Measurements from ENCODE around the gene CUEDC2.
A peak's percentile ranks its signal among the peaks of the same experiment; 100 is the strongest.

CUEDC2 gene

DNA sequence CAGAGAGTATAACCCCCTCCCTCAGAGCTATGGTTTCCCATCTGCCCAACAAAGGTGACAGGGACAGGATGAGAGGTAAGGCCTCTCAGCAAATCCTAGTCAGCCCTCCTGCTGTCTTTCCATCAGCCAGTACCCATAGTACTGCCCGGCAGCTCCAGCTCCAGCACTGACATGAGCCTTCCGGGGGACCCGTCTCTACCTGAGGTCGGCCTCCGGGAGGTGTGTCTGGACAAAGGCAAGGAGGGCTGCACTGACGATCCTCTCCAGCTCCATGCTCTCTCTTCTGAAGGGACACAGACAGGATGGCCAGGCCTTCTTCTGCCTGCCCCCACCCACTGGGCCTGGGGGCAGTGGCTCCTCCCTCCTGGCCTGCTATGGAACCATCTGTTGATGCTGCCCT lies 7.5 kb downstream of the CUEDC2 start:
- DNase-seq (ENCODE audit: low read depth in 2 of 2): no peak

- DNase-seq (ENCODE audit: low read depth in 2 of 2): no peak
These were observed 8.2 kb downstream of the CUEDC2 start for GRCh38 chr10:102424145-102424544.

DNA sequence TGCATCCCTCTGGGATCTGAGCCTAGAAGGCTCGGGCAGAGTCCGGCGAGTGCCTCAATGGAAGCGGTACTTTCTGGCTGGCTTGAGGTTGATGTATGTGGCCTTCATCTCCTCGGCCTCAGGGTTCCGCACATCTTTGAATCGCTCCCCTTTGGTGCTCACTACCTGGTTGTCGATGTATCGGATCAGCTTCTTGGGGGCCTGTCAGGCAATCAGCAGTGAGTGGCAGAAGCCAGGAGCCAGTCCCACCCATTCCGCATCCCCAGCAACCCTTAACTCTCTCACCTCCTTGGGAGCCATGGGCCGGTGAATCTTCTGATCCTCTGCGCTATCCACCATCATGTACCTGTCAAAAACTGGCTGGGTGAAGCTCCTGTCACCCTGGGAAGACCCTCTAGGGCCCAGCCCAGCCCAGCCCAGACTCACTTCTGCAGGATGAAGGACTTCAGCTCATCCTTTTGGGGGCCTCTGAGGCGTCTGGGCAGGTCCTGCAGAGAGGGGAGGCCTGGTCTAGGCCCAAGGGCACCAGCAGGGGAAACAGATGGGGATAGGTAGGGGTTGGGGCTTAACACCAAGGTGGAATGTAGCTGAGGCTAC lies 8.9 kb downstream of the CUEDC2 start:
- DNase-seq (ENCODE audit: low read depth in 2 of 2): no peak

DNA sequence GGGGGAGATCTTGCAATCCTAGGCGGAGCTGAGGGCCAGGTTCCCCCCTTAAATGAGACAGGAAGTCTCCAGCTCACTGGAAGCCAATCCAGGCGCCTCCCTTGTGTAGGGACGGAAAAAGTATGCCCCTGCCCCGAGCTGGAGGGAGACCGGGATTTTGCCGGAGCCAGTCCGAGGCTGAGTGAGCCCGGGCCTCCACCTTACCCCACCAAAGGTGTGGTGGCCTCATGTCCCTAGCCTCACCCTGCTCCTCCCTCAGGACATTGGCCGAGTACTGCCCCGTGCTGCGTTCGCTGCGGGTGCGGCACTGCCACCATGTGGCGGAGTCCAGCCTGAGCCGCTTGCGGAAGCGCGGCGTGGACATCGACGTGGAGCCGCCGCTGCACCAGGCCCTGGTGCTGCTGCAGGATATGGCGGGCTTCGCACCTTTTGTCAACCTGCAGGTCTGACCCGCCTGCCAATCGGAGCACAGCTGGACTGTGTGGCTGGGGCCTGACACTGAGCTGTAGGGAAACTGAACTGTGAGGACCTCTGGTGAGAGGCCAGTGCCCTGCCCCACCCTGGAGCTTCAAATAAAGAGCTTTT lies 9.7 kb downstream of the CUEDC2 start:
- no peak for DNase-seq (ENCODE audit: low read depth in 2 of 2)

- no peak for DNase-seq (ENCODE audit: low read depth in 2 of 2)
These were observed 10.4 kb downstream of the CUEDC2 start for GRCh38 chr10:102421757-102422512.

DNA sequence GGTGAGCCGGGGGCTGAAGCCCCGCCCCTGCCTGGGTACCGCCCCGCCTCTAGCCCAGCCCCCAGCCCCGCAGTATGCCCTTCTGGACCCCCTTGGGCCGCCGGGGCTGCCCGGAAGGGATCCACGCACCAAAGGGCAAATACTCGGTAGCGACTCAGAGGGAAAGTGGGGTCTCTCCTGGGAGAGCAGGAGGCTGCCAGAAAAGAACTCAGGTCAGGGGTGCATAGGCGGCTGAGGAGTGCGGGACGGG lies 10.9 kb downstream of the CUEDC2 start:
- DNase-seq (ENCODE audit: low read depth in 2 of 2): no peak

DNA sequence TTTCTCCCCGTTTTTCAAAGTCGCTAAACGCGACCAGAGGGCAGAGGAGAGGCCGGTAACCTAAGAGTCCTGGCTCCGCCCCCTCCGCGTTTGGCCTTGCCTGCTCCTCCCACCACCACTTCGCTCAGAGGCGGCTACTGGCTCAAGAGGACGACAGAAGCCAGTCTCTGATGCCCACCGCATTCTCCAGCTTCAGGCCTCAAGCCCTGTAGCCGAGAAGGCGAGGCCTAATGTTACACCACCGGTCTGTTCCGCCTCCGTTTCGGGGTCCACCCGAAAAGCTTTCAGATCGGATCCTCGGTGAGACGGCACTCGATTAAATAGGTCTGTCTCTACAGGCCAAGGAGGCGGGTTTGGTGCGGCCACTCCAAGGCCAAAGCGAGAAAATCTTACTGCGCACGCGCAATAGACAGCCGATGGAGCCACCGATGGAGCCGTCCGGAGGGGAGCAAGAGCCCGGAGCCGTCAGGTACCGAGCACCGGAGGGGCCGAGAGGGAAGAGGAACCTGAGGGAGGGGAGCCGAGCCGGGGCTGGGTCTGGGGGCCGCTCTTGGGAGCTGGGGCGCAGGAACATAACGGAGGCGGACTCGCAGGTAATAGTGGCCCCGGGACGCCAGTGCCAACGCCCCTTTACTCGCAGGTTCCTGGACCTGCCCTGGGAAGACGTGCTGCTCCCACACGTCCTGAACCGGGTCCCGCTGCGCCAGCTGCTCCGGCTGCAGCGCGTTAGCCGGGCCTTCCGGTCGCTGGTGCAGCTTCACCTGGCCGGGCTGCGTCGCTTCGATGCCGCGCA lies 11.5 kb downstream of the CUEDC2 start, which contains the start of gene FBXL15:
Gene FBXL15, plus strand, starts transcription at position 123 of the 793 bp plus-strand sequence. Its CDS starts 294 bp downstream, at position 417.
- DNase-seq (ENCODE audit: low read depth in 2 of 2): peak; percentile 90 to 93

GRCh38 chr10:102420181-102420713 lies 12.1 kb downstream of the CUEDC2 start:
- no peak for DNase-seq (ENCODE audit: low read depth in 2 of 2)

- DNase-seq (ENCODE audit: low read depth in 2 of 2): no peak
These were observed 12.8 kb downstream of the CUEDC2 start for GRCh38 chr10:102419269-102420180.

GRCh38 chr10:102418622-102419268 lies 13.6 kb downstream of the CUEDC2 start, which contains the start of gene PSD:
Gene PSD (minus strand): TSS chr10:102418785. CDS start chr10:102417038, 1,747 bp downstream.
- DNase-seq (ENCODE audit: low read depth in 2 of 2): no peak

DNA sequence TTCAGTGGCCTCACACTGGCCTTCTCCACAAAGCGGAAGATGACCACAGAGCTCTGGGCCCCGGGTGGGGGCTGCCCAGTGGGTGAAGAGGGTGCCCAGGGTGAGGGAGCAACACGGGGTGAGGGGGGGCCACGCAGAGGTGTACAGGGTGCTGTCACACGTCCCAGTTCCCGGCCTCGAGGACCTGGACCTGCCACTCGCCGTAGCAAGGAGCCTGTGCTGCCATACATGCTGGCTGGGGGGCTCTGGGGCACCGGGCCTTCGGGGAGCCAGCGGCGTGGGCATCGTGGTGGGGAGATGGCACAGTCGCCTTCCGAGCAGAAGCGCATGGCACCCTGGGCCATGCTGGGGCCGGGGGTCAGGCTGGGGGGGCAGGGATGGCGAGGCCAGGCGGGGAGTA lies 15.7 kb downstream of the CUEDC2 start:
- DNase-seq (ENCODE audit: low read depth in 2 of 2): no peak

DNA sequence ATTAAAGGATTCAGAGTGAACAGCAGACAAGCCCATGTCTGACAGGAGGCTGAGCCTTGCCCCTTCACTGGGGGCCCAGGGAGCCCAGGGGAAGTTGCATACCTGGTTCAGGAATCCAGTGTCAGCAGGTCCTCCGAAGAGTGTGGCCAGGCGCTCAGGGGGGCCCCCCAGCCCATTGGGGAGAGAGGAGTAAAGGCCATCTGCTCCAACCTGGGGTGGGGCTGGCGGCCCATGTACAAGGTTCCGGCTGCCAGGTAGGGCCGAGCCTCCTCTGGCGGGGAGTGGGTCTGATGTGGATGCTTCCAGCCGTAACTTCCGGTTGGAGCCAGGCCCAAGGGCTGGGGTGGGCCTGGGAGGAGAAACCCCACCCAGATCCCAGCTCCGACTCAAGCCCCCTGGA lies 16.1 kb downstream of the CUEDC2 start:
- no peak for DNase-seq (ENCODE audit: low read depth in 2 of 2)

DNA sequence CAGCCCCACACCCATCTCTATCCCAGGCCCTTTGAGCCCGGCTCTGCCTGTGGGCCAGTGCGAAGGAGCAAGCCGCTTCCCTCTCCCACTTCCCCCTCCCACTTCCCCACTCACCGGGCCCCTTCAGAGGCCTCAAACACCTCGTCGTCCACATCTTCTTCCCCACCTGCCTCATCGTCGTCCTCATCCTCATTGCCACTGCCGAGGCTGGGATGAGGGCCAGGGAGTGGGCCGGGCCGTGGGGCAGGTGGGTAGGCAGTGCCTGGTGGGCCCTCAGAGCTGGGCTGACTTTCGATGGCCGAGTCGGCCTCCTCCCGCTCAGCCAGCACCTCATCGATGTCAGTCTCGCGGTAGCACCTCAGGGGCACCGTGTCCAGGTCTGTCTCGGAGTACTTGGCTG lies 17.6 kb downstream of the CUEDC2 start:
- DNase-seq (ENCODE audit: low read depth in 2 of 2): no peak

GRCh38 chr10:102413806-102414561 lies 18.4 kb downstream of the CUEDC2 start:
- no peak for DNase-seq (ENCODE audit: low read depth in 2 of 2)

- DNase-seq (ENCODE audit: low read depth in 2 of 2): no peak
These were observed 19.2 kb downstream of the CUEDC2 start for GRCh38 chr10:102413053-102413705.

- no peak for DNase-seq (ENCODE audit: low read depth in 2 of 2)
These were observed 20.1 kb downstream of the CUEDC2 start for GRCh38 chr10:102412293-102412692.

DNA sequence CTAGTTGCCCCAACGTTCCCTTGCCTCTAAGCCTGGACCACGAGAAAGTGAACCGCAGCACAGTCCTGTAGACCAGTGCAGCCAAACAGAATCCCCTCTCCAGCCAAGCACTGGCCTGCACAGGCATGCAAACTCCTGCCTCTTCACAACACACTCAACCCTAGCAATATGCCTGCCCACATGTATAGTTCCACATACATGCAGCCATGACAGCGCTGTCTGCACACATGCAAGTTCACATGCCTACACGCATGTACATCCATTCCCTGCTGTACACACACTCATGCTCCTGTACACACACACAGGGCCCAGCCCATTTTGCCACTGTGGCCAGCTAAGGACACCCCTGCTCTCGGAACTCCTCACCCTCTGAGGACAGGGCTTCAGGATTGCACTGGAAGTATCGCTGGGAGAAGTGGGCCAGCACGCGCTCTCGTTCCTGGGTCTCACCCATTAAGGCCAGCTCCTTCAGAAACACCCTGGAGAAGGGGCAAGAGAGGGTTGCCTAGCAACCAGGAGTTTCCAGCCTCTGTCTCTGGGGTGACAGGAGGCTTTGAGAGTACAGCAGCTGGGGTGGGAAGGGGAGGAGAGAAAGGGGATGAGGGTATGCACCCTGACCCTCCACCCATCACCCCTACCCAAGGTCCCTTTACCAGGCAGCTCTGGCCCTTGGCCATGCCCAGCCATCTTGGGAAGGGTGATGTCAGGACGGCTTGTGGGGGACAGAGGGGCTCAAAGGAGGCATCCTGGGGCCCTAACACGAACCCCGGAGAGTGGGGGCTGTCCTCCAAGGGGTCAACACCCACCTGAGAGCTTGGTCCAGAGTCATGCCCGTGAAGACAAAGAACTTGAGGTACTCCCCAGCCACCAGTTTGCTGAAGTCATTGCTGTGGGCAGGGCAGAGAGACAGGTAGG lies 20.8 kb downstream of the CUEDC2 start:
- DNase-seq (ENCODE audit: low read depth in 2 of 2): no peak

- no peak for DNase-seq (ENCODE audit: low read depth in 2 of 2)
These were observed 21.8 kb downstream of the CUEDC2 start for GRCh38 chr10:102410429-102411073.
